WTC11 (cell line): Measurements from ENCODE around the gene PI4K2A. TPM values are rescaled to one million over a fixed set of nuclear protein-coding genes. Genes with fewer than 3 reads are reported as not detected.

ENCODE experiments used
- ATAC-seq: fragments of 200-7000 bp; cut with Tn5 transposase; 2 replicates; pipeline ENCODE4 v1.10.0; 2021; ENCODE audit warnings: mild to moderate bottlenecking, moderate library complexity
- CTCF ChIA-PET: fragments of 300-600 bp; sonication (Branson Sonifier 250); formaldehyde crosslinking; loops from one replicate; lab custom pipeline; 2021; ENCODE audit warnings: antibody characterized with exemption; lab: Charles Lee
- POLR2A ChIA-PET: fragments of 350-600 bp; sonication (Branson Sonifier 250); formaldehyde crosslinking; loops from one replicate; lab custom pipeline; 2021; ENCODE audit warnings: antibody characterized with exemption; lab: Charles Lee
- DNase-seq: peaks from one replicate; pipeline ENCODE4 v3.0.0; 2021; ENCODE audit warnings: low spot score
- H3K27ac Mint-ChIP-seq: 2 replicates; pipeline ENCODE4 v1.8.0; 2021; ENCODE audit warnings: mixed read lengths
- H3K27me3 Mint-ChIP-seq: 2 replicates; pipeline ENCODE4 v1.8.0; 2021; ENCODE audit warnings: low read depth, mild to moderate bottlenecking, moderate library complexity, mixed read lengths
- H3K36me3 Mint-ChIP-seq: 2 replicates; pipeline ENCODE4 v1.8.0; 2021; ENCODE audit warnings: mixed read lengths
- H3K4me1 Mint-ChIP-seq: 2 replicates; pipeline ENCODE4 v1.8.0; 2022; ENCODE audit warnings: mixed read lengths
- H3K4me3 Mint-ChIP-seq: 2 replicates; pipeline ENCODE4 v1.8.0; 2021; ENCODE audit warnings: mild to moderate bottlenecking, moderate library complexity, mixed read lengths
- H3K9me3 Mint-ChIP-seq: 2 replicates; pipeline ENCODE4 v1.8.0; 2021; ENCODE audit warnings: mixed read lengths
- ATF3 ChIP-seq: sonication (generic); formaldehyde crosslinking; conservative IDR thresholded peaks from 2 replicates; pipeline ENCODE4 v1.8.1; 2022; ENCODE audit warnings: mild to moderate bottlenecking, missing genetic modification reagents
- CTCF ChIP-seq: fragments of 200-600 bp; IDR thresholded peaks from 2 replicates; pipeline ENCODE4 v1.8.0; 2022; ENCODE audit warnings: antibody characterized with exemption
- E2F1 ChIP-seq: sonication (generic); formaldehyde crosslinking; IDR thresholded peaks from 2 replicates; pipeline ENCODE4 v1.8.0; 2022; ENCODE audit warnings: mild to moderate bottlenecking, missing genetic modification reagents
- ETV6 ChIP-seq: sonication (generic); formaldehyde crosslinking; IDR thresholded peaks from 2 replicates; pipeline ENCODE4 v1.8.1; 2022; ENCODE audit warnings: mild to moderate bottlenecking, missing genetic modification reagents
- NR2C2 ChIP-seq: sonication (generic); formaldehyde crosslinking; IDR thresholded peaks from 2 replicates; pipeline ENCODE4 v1.8.0; 2022; ENCODE audit warnings: mild to moderate bottlenecking, missing genetic modification reagents
- SP1 ChIP-seq: sonication (generic); formaldehyde crosslinking; conservative IDR thresholded peaks from 2 replicates; pipeline ENCODE4 v1.8.1; 2022; ENCODE audit warnings: missing genetic modification reagents
- TCF7 ChIP-seq: sonication (generic); formaldehyde crosslinking; IDR thresholded peaks from 2 replicates; pipeline ENCODE4 v1.8.0; 2022; ENCODE audit warnings: mild to moderate bottlenecking, low read depth, missing genetic modification reagents, moderate library complexity
- ZBTB21 ChIP-seq: sonication (generic); formaldehyde crosslinking; IDR thresholded peaks from 2 replicates; pipeline ENCODE4 v1.8.1; 2023; ENCODE audit warnings: mild to moderate bottlenecking, missing genetic modification reagents, borderline replicate concordance
- ZNF121 ChIP-seq: sonication (generic); formaldehyde crosslinking; IDR thresholded peaks from 2 replicates; pipeline ENCODE4 v1.8.0; 2023; ENCODE audit warnings: missing genetic modification reagents
- ZNF317 ChIP-seq: sonication (generic); formaldehyde crosslinking; IDR thresholded peaks from 2 replicates; pipeline ENCODE4 v1.8.1; 2023; ENCODE audit warnings: low read depth, mild to moderate bottlenecking, moderate library complexity, missing genetic modification reagents, borderline replicate concordance
- total RNA-seq: library from RNA; stranded (reverse); gene quantifications from 3 replicates; pipeline ENCODE4 v1.2.3, GENCODE V29; 2021
- TF ChIP-seq, protein P1 (sequence below): sonication (generic); formaldehyde crosslinking; IDR thresholded peaks from 2 replicates; pipeline ENCODE4 v1.8.1; 2023; ENCODE audit warnings: mild to moderate bottlenecking, missing genetic modification reagents, moderate library complexity
- TF ChIP-seq, protein P2 (sequence below): sonication (generic); formaldehyde crosslinking; IDR thresholded peaks from 2 replicates; pipeline ENCODE4 v1.8.1; 2022; ENCODE audit warnings: low read depth, mild to moderate bottlenecking, moderate library complexity, missing genetic modification reagents, borderline replicate concordance
- TF ChIP-seq, protein P3 (sequence below): fragments of 250-450 bp; sonication (Bioruptor Pico); IDR thresholded peaks from 2 replicates; pipeline ENCODE4 v2.1.2; 2022; ENCODE audit warnings: mild to moderate bottlenecking, moderate library complexity
- TF ChIP-seq, protein P4 (sequence below): sonication (generic); formaldehyde crosslinking; IDR thresholded peaks from 2 replicates; pipeline ENCODE4 v1.8.0; 2022; ENCODE audit warnings: mild to moderate bottlenecking, missing genetic modification reagents
- TF ChIP-seq, protein P5 (sequence below): sonication (generic); formaldehyde crosslinking; IDR thresholded peaks from 2 replicates; pipeline ENCODE4 v1.8.0; 2023; ENCODE audit warnings: mild to moderate bottlenecking, missing genetic modification reagents

Gene PI4K2A
- total RNA-seq, 1 experiment from 2014 or later: 19.5 TPM

- no peaks in the 10 kb centered on the region for H3K36me3 Mint-ChIP-seq
- no peak overlapping the region for H3K4me3 Mint-ChIP-seq
- DNase-seq (no peak), ATAC-seq (no peak)
- H3K9me3 Mint-ChIP-seq: no peaks in the 10 kb centered on the region
- TF ChIP-seq, protein P1, sequence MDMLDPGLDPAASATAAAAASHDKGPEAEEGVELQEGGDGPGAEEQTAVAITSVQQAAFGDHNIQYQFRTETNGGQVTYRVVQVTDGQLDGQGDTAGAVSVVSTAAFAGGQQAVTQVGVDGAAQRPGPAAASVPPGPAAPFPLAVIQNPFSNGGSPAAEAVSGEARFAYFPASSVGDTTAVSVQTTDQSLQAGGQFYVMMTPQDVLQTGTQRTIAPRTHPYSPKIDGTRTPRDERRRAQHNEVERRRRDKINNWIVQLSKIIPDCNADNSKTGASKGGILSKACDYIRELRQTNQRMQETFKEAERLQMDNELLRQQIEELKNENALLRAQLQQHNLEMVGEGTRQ: no peak
- TF ChIP-seq ZBTB21 (CRISPR knock-in tag) (no peak), ETV6 (CRISPR knock-in tag) (no peak), SP1 (CRISPR knock-in tag) (no peak), TCF7 (no peak)
- TF ChIP-seq, protein P2, sequence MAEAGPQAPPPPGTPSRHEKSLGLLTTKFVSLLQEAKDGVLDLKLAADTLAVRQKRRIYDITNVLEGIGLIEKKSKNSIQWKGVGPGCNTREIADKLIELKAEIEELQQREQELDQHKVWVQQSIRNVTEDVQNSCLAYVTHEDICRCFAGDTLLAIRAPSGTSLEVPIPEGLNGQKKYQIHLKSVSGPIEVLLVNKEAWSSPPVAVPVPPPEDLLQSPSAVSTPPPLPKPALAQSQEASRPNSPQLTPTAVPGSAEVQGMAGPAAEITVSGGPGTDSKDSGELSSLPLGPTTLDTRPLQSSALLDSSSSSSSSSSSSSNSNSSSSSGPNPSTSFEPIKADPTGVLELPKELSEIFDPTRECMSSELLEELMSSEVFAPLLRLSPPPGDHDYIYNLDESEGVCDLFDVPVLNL (CRISPR knock-in tag): no peak
- TF ChIP-seq, protein P3, sequence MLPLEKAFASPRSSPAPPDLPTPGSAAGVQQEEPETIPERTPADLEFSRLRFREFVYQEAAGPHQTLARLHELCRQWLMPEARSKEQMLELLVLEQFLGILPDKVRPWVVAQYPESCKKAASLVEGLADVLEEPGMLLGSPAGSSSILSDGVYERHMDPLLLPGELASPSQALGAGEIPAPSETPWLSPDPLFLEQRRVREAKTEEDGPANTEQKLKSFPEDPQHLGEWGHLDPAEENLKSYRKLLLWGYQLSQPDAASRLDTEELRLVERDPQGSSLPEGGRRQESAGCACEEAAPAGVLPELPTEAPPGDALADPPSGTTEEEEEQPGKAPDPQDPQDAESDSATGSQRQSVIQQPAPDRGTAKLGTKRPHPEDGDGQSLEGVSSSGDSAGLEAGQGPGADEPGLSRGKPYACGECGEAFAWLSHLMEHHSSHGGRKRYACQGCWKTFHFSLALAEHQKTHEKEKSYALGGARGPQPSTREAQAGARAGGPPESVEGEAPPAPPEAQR (CRISPR knock-in tag): no peak
- TF ChIP-seq, protein P4, sequence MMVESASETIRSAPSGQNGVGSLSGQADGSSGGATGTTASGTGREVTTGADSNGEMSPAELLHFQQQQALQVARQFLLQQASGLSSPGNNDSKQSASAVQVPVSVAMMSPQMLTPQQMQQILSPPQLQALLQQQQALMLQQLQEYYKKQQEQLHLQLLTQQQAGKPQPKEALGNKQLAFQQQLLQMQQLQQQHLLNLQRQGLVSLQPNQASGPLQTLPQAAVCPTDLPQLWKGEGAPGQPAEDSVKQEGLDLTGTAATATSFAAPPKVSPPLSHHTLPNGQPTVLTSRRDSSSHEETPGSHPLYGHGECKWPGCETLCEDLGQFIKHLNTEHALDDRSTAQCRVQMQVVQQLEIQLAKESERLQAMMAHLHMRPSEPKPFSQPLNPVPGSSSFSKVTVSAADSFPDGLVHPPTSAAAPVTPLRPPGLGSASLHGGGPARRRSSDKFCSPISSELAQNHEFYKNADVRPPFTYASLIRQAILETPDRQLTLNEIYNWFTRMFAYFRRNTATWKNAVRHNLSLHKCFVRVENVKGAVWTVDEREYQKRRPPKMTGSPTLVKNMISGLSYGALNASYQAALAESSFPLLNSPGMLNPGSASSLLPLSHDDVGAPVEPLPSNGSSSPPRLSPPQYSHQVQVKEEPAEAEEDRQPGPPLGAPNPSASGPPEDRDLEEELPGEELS (CRISPR knock-in tag): no peak
- TF ChIP-seq, protein P5, sequence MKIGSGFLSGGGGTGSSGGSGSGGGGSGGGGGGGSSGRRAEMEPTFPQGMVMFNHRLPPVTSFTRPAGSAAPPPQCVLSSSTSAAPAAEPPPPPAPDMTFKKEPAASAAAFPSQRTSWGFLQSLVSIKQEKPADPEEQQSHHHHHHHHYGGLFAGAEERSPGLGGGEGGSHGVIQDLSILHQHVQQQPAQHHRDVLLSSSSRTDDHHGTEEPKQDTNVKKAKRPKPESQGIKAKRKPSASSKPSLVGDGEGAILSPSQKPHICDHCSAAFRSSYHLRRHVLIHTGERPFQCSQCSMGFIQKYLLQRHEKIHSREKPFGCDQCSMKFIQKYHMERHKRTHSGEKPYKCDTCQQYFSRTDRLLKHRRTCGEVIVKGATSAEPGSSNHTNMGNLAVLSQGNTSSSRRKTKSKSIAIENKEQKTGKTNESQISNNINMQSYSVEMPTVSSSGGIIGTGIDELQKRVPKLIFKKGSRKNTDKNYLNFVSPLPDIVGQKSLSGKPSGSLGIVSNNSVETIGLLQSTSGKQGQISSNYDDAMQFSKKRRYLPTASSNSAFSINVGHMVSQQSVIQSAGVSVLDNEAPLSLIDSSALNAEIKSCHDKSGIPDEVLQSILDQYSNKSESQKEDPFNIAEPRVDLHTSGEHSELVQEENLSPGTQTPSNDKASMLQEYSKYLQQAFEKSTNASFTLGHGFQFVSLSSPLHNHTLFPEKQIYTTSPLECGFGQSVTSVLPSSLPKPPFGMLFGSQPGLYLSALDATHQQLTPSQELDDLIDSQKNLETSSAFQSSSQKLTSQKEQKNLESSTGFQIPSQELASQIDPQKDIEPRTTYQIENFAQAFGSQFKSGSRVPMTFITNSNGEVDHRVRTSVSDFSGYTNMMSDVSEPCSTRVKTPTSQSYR (CRISPR knock-in tag): no peak
- no peak overlapping the region for H3K27ac Mint-ChIP-seq
- CTCF ChIA-PET: interaction anchor here (0.9 to 1.5 kb wide), 2 partner anchors 15 to 25 kb away, joined by 3 to 5 read pairs; partner anchors contain the start of gene ANKRD2
- H3K27me3 Mint-ChIP-seq: no peaks in the 10 kb centered on the region
- POLR2A ChIA-PET: no interaction called here
- peaks cover 4% of the 10 kb centered on the region for H3K4me1 Mint-ChIP-seq
These were observed 42.7 kb upstream of the PI4K2A start for GRCh38 chr10:97597778-97598177.

GRCh38 chr10:97598407-97599271 lies 41.8 kb upstream of the PI4K2A start:
- Mint-ChIP-seq H3K9me3 (no peaks in the 10 kb centered on the region), H3K4me3 (no peak overlapping the region), H3K36me3 (no peaks in the 10 kb centered on the region), H3K27me3 (no peaks in the 10 kb centered on the region), H3K27ac (no peak overlapping the region), H3K4me1 (peaks cover 4% of the 10 kb centered on the region)
- DNase-seq: no peak
- TF ChIP-seq ATF3 (no peak), ZNF317 (CRISPR knock-in tag) (0 out of 2 replicates have a peak, but pooled peaks have one; percentile 46), NR2C2 (CRISPR knock-in tag) (no peak), ZNF121 (CRISPR knock-in tag) (0 out of 2 replicates have a peak, but pooled peaks have one; percentile 54), E2F1 (CRISPR knock-in tag) (no peak), CTCF (no peak)
- ChIA-PET POLR2A (no interaction called here), CTCF (interaction anchor here (0.9 to 1.5 kb wide), 4 partner anchors 14 to 65 kb away, joined by 3 to 5 read pairs (median 3); partner anchors contain the start of gene ANKRD2)
- ATAC-seq: 0 out of 2 replicates have a peak, but pooled peaks have one; percentile 22
